ENCODE data around the gene TCF12.

The TCF12 gene

DNA sequence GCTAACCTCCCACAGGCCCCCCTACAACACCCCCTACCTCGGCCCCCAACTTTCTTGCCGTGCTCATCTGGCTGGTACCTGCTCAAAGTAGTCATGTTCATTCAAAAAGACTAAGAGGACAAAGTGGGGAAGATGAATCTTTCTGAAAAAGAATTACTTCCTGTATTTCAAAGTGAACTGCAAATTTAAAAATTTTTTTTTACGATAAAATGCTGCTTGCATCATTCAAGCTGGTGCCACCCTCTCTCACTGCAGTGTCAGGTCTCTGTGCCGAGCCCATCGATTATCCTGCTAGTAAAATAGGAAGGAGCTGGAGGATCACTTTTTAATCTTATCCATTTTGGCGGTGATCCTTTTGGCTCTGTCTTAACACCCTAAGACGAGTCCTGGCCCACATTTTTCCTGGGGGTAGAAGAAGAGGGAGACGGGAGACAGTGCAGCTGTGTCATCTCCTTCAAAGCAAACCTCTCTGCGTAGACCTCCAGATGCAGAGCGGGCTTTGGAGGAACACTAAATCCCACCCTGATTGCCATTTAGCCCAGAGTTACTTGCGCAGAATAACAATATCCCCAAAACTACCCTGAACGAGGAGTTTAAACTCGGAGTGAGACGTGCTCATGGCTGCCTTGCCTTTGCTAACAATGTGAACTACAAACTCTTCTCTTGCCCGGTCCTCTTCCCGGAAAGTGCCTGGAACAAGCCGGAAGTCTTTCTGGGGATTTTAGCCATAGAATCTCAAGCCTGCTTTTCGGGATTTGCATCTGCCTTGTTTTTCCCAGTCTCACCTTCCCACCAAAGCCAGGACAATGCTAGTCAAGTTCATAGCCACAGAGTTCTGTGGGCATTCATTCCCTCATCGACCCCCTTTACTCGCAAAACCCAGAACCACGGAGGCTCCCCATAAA, 391.7 kb downstream of the TCF12 start:
- TF ChIP-seq, protein P1, sequence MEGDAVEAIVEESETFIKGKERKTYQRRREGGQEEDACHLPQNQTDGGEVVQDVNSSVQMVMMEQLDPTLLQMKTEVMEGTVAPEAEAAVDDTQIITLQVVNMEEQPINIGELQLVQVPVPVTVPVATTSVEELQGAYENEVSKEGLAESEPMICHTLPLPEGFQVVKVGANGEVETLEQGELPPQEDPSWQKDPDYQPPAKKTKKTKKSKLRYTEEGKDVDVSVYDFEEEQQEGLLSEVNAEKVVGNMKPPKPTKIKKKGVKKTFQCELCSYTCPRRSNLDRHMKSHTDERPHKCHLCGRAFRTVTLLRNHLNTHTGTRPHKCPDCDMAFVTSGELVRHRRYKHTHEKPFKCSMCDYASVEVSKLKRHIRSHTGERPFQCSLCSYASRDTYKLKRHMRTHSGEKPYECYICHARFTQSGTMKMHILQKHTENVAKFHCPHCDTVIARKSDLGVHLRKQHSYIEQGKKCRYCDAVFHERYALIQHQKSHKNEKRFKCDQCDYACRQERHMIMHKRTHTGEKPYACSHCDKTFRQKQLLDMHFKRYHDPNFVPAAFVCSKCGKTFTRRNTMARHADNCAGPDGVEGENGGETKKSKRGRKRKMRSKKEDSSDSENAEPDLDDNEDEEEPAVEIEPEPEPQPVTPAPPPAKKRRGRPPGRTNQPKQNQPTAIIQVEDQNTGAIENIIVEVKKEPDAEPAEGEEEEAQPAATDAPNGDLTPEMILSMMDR (IDR thresholded peaks at IDR 0.05; ENCODE audit: low read depth, low read length, missing control alignments) = no peak
- DNase-seq (ENCODE audit: low read depth) = no peak
- in situ Hi-C loops (cut with HindIII; ENCODE audit: low sequenced_read_pairs) = no loop called here
- H3K4me3 ChIP-seq (ENCODE audit: low read depth, low read length) = no peak overlapping the region

DNA sequence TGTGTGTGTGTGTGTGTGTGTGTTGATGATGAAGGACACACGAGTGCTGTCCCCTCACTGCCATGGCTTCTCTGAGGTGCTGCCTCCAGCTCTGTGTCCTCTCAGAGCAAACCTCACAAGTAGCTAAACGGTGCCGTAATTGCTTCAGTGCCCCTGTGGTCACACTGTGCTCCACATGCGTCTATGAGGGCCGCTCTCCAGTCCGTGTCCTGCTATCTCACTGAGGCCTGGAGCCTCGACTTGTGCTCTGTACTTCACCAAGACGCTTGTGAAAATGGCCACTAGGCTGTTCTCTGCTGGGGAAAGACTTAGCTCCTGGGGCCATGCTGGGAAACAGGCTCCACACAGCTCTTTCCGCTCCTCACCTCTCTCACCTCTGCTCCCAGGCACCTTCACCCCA, 392.4 kb downstream of the TCF12 start:
- H3K4me3 ChIP-seq (ENCODE audit: low read depth, low read length) = no peak overlapping the region
- TF ChIP-seq, protein P1 (IDR thresholded peaks at IDR 0.05; ENCODE audit: low read depth, low read length, missing control alignments) = no peak
- in situ Hi-C loops (cut with HindIII; ENCODE audit: low sequenced_read_pairs) = no loop called here
- DNase-seq (ENCODE audit: low read depth) = no peak

DNA sequence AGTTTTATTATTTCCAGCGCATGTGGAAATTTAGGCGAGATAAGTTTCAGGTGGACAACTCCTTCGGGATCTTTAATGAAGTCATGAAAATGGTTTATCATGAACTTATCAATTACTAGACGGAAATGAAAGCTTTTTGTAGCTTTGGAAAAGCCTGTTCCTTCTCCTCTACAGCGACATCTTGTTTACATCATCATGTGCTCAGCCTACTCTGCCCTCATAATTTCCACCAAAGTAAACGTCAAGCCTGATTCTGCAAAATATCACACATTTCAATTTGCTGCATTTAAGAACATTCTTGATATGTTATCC, 393.5 kb downstream of the TCF12 start:
- in situ Hi-C loops (cut with HindIII; ENCODE audit: low sequenced_read_pairs) = no loop called here
- no peak for DNase-seq (ENCODE audit: low read depth)
- no peak overlapping the region for H3K4me3 ChIP-seq (ENCODE audit: low read depth, low read length)
- TF ChIP-seq, protein P1 (IDR thresholded peaks at IDR 0.05; ENCODE audit: low read depth, low read length, missing control alignments) = no peak

DNA sequence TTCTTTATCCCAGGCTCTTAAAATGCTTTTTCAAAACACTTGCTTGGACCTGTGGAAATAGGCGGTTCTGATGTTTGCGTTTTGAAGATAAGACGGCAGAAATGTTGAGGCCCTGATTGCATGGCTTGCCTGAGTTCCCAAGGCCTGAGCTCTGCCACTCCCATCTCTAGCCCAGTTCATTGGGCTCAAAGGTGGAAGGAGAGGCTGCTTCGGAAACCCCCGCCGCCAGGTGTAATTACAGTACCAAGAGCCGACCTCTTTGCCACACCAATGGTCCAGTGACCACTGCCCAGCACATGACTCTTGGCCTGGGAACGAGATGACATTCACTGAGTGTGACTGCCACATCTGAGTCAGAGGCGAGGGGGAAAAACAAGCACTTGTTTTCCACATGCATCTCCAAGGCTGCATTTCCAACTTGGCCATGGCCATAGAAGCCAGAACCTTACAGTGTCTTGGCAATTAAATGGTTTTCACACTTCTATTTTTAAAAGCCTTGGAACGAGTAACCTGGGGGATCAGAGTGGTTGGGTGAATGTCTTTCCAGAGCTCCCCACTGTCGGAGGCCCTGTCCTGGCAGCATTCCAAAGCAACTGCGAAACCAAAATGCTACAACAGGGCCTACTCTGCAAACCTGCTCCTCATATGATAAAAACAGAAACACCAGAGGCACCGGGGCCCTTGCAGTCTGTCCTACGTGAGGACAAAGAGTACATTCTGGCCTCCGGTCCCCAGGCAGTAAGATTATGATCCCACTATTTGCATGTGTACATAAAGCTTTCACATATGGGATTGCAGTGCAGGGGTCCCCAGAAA, 394.1 kb downstream of the TCF12 start:
- TF ChIP-seq, protein P1 (IDR thresholded peaks at IDR 0.05; ENCODE audit: low read depth, low read length, missing control alignments) = no peak
- no peak overlapping the region for H3K4me3 ChIP-seq (ENCODE audit: low read depth, low read length)
- in situ Hi-C loops (cut with HindIII; ENCODE audit: low sequenced_read_pairs) = no loop called here
- no peak for DNase-seq (ENCODE audit: low read depth)

DNA sequence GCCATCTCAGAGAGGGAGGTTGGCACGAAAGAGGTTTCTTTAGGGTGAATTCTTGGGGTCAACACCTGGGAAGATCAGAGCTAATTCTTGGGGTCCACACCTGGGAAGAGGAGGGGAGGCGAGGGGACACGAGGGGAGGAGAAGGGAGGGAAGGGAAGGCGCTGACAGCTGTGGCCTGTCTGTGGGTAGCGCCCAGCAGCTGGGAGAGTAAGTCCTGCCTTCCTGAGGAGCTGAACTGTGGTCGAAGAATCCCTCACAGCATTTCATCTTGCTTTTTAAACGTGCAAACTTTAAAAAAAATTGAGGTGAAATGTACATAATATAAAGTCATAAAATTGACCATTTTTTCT, 394.7 kb downstream of the TCF12 start:
- DNase-seq (ENCODE audit: low read depth) = no peak
- in situ Hi-C loops (cut with HindIII; ENCODE audit: low sequenced_read_pairs) = no loop called here
- TF ChIP-seq, protein P1 (IDR thresholded peaks at IDR 0.05; ENCODE audit: low read depth, low read length, missing control alignments) = no peak
- no peak overlapping the region for H3K4me3 ChIP-seq (ENCODE audit: low read depth, low read length)

DNA sequence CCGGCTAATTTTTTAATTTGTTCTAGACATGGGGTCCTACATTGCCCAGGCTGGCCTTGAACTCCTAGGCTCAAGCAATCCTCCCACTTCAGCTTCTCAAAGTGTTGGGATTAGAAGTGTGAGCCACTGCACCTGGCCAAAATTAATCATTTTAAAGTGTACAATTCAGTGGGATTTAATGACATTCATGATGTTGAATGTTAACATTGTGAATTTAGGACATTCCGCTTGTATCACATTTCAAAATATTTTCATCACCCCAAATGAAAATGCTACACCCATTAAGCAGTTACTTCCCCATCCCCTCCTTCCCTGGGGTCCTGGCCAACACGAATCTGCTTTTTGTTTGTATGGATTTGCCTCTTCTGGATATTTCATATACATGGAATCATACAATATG, 395.8 kb downstream of the TCF12 start:
- no peak overlapping the region for H3K4me3 ChIP-seq (ENCODE audit: low read depth, low read length)
- no peak for DNase-seq (ENCODE audit: low read depth)
- TF ChIP-seq, protein P1 (IDR thresholded peaks at IDR 0.05; ENCODE audit: low read depth, low read length, missing control alignments) = no peak
- in situ Hi-C loops (cut with HindIII; ENCODE audit: low sequenced_read_pairs) = no loop called here

Measured in astrocyte of the cerebellum (primary cell).